Hematopoietic multipotent progenitor cell (in vitro differentiated cells): ENCODE measurements around the gene TMEM97. TPM values are rescaled to one million over a fixed set of nuclear protein-coding genes. Genes with fewer than 3 reads are reported as not detected.
"Not testable (repeated sequence)": the region's sequence is repeated elsewhere in the genome, so short reads cannot be mapped to it uniquely, and the experiment has no call there.

ENCODE experiments used
- DNase-seq, 3 donors: peaks; one replicate each; pipeline ENCODE4 v3.0.0-alpha.2; 2011 to 2015; ENCODE audit warnings: low read depth in 2 of 3, low spot score in 2 of 3
- total RNA-seq: library from RNA; depleted of rRNA; stranded (reverse); fragments of >200 nt; gene quantifications from one replicate; pipeline ENCODE4 v1.2.3, GENCODE V29; 2012

The TMEM97 gene
- total RNA-seq: 17.8 TPM

DNA sequence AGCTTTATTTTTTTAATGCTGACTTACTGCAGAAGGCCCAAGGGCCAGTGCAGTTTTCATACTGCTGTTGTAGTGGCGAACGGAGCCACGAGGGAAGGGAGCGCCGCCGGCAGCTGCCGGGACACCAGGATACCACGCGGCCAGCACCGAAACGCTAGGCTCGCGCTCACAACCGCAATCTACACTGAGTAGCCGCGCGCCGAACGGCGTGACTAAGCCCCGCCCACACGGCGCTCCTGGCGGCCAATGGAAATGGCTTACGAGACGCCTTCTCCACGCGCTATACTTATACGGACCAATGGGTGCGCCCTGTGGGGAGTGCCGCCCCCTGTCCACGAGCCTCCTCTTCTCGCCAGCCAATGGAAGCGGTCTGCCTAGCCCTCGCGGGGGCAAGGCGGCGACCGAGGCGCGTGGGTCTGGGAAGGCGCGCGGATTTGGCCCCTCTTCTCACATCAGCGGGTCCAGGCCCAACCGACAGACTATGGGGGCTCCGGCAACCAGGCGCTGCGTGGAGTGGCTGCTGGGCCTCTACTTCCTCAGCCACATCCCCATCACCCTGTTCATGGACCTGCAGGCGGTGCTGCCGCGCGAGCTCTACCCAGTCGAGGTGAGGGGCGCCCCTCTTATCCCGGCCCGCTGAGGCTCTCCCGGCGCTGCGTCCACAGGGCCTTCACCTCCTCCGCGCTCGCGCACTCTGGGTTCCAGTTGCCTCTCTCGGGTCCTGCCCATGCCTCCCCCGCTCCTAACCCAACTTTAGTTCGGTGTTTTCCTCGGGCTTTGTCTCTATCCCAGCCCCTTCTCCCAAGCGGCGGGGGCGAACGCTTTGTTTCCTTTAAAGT lies at the start of gene TMEM97:
Gene TMEM97 (plus strand): TSS at position 442 of the 839 bp plus-strand sequence. CDS start 40 bp downstream, at position 482.
- DNase-seq: peak; percentile 82 to 97 (median 95)

DNA sequence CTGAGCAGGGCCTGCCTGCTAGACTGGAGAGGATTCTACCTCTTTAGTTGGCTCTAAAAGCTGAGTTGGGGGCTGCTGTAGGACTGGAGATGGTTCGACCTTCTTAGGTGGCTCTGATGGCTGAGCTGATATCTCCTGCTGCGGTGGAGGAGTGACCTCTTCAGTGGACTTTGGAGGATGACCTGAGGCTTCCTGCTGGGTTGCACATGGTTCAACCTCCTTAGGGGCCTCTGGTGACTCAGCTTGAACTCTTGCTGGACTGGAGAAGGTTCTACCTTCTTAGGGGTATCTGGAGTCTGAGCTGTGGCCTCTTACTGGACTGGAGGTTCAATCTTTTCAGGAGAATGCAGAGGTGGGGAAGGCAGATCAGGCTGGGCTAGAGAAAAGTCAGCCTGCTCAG lies 48.9 kb upstream of the TMEM97 start:
- DNase-seq: no peak

DNA sequence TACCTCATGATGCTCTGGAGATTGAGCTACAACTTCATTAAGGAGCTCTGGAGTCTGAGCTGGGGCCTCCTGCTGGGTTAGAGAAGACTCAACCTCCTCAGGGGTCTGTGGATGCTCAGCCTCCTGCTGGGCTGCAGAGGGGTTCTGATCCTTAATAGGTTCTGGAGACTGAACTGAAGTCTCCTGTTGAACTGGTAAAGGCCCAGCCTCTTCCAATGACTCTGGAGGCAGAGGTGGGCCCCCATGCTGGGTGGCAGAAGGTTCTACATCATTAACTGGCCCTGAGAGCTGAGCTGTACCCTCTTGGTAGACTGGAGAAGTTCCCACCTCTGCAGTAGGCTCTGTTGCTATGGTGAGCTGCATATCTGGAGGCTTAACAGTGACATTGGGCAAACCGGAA lies 48.1 kb upstream of the TMEM97 start:
- DNase-seq: no peak

DNA sequence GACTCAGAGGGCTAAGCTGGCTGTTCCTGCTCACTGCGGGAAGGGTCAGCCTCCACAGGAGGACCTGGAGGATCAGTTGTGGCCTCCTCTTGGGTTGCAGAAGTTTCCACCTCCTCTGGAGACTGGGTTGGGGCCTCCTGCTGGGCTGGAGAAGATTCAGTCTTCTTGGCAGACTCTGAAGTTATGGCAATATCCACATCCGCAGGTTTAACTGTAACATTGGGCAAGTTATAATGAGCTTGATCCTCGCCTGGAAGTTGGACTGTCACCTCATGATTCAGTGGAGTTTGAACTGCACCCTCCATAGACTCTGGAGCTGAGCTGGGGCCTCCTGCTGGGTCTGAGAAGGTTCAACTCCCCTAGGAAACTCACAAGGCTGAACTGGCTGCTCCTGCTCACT lies 47.6 kb upstream of the TMEM97 start:
- DNase-seq: no peak

DNA sequence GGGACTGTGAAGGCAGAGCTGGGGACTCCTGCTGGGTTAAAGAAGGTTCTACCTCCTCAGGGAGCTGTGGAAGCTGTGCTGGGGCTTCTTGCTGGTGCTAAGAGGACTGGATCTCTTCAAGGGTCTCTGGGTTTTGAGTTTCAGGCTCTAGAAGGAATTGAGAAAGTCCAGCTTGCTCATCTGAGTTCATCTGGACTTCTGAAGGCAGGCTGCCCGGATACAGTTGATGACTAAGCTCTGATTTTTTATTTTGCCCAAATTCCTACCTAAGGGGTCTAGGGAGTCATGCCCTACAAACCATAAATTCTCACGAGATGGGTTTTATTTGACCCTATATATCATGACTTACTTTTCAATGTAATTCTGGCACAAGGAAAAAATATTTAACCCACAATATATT lies 46.8 kb upstream of the TMEM97 start:
- DNase-seq: no peak

DNA sequence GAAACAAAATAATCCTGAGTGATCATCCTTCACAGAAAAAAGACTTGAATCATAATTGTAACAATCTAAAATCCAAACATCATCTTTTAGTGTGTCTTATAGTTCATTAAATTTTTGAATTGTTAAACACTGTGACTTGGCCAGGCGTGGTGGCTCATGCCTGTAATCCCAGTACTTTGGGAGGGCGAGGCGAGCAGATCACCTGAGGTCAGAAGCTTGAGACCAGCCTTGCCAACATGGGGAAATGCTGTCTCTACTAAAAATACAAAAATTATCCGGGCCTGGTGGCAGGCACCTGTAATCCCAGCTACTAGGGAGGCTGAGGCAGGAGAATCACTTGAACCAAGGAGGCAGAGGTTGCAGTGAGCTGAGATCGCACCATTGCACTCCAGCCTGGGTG lies 45.7 kb upstream of the TMEM97 start:
- not testable (repeated sequence) for DNase-seq

DNA sequence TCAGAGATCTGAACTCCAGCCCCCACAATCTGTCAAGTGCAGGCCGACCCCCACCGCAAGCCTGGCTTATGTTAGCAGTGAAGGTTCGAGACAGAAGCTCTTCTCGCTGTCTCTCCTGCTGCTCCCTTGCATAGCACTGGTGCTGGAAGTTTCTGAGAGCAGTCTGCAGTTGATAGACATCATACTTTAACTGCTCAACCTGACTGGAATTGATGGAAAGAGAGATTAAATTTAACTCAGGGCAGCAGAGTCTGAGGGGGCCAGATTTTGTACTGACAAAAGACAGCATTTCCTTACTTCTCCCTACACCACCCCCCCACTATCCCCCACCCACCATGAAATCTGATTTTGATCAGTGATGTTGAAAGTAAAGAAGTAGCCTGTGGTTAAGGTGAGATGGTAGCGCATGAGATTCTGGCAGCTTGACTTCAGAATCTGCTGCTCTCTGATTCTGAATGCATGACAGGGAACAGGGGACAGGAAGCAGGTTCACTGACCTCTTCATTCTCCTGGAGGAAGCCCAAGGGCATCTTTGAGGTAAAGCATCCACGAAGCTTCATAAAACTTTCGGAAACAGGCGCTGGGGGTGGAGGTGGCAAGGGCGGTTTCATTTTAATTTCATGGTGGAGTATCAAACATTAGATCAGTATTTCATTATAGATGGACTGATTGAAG lies 44.3 kb upstream of the TMEM97 start:
- no peak for DNase-seq

DNA sequence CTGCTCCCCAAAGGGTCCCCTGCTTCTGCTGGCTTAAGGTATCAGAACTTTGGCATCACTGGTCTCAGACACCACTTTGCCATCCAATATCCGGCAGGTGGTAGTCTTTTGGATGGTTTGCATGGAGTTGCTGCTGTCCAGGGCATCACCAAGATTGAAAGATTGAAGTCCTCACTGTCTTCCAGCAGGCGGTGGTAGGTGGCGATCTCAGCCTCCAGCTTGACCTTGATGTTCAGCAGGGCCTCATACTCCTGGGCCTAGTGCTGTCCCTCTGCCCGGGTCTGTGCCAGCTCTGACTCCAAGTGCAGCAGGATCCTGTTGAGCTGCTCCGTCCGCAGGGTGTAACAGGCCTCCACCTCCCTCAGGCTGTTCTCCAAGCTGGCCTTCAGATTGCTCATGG lies 43.0 kb upstream of the TMEM97 start:
- no peak for DNase-seq

DNA sequence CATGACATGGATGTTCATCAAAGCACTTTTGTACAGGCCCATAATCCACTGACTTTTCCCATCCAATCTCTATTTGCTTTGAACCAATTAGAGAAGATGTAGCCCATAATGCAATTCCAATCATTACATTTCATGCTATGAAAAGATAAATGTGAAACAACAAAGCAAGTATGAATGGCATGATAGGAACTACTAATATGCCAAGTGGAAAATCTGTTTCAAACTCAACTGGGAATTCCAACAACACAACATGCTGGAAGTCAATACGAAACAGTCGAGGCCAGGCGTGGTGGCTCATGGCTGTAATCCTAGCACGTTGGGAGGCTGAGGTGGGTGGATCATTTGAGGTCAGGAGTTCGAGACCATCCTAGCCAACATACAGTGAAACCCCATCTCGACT lies 39.6 kb upstream of the TMEM97 start:
- DNase-seq: no peak

DNA sequence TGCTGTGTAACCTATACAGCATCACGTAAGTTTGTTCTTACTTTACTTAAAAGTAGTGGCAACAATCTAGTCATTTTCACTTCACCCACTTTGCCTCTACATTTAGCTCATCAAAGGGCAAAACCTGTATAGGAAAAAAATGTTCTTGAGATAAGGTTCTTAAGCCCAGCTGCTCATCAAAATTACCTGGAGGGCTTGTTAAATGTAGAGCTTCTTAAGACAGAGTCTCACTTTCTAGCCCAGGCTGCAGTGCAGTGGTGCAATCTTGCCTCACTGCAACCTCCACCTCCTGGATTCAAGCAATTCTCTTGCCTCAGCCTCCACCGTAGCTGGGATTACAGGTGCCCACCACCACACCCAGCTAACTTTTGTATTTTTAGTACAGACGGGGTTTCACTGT lies 38.2 kb upstream of the TMEM97 start:
- DNase-seq: no peak

DNA sequence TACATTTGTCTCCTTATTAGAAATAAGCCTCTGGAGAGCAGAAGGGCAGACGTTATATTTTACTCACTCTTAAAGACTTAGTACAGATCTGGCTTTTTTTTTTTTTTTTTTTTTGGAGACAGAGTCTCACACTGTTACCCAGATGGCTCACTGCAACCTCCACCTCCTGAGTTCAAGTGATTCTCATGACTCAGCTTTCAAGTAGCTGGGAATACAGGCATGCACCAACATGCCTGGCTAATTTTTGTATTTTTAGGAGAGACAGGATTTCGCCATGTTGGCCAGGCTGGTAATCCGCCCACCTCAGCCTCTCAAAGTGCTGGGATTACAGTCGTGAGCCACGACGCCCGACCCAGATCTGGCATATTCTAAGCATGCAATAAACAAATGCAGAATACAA lies 36.4 kb upstream of the TMEM97 start:
- no peak for DNase-seq

DNA sequence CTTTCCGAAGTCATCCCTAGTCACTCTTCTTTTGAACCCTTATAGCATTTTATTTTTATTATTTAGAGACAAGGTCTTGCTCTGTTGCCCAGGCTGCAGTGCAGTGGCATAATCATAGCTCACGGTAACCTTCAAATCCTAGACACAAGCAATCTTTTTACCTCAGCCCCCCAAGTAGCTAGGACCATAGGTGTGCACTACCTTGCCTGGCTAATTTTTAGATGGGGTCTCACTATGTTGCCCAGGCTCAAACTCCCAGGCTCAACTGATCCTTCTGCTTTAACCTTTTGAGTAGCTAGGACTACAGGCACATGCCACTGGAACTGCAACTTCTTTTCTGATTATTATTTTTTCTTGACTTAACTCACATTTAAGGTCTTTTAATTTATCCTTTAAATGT lies 33.0 kb upstream of the TMEM97 start:
- no peak for DNase-seq

DNA sequence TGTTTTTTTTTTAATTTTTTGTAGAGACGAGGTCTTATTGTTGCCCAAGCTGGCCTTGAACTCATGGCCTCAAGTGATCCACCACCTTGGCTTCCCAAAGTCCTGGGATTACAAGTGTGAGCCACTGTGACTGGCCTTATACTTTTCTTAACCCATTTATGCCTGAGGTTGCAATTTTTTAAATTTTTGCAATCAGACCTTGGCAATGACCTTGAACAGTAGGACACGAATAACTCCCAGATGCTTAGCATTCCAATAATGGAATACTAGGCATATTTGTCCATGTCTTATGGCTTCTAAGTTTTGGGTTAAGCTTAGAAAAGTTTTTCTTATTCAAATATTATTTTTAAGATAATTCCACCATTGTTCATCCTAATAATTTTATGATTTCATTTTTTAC lies 28.3 kb upstream of the TMEM97 start:
- DNase-seq: no peak

DNA sequence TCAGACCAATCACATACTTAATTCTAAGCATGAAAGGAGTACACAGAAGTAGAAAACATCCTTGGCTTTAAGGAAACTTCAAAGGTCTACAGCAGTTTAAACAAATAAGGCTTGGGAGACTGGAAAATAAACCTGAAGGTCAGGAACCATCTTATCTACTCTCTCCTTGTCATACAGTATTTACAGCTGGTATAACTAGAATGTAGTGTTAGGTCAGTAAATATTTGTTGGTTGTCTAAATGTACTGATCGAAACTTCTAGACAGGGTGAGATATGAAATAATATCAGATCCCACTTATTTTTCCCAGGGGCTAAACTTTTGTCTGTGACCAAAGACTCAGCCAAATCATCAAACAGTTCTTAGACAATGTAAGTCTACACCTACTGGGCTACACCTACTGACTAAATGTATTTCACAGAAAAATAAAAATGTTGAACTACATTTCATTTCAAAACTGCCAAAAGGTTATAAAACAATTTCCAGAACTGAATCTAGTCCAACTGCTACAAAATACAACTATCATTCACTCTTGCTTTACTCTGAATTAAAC lies 27.1 kb upstream of the TMEM97 start:
- no peak for DNase-seq

DNA sequence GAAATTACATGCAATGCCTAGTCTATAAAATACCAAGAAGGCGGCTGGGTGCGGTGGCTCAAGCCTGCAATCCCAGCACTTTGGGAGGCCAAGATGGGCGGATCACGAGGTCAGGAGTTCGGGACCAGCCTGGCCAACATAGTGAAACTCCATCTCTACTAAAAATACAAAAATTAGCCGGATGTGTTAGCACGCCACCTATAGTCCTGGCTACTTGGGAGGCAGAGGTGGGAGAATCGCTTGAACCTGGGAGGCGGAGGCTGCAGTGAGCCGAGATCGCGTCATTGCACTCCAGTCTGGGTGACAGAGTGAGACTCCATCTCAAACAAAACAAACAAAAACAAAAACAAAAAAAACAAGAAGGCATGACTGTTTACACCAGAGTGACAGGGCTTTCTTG lies 26.1 kb upstream of the TMEM97 start:
- not testable (repeated sequence) for DNase-seq

DNA sequence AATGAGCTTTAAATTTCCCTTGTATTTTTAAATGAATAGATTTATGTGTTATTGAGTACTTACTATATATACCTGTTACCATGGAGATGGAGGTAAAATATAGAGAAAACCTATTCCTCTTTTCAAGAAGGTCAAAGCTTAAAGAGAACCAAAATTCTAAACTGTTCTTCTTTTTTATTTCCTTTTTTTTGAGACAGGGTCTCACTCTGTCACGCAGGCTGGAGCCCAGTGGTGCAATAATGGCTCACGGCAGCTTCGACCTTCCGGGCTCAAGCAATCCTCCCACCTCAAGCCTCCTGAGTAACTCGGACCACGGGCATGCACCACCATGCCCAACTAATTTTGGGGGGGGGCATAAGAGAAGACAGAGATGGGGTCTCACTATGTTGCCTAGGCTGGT lies 25.0 kb upstream of the TMEM97 start:
- no peak for DNase-seq

DNA sequence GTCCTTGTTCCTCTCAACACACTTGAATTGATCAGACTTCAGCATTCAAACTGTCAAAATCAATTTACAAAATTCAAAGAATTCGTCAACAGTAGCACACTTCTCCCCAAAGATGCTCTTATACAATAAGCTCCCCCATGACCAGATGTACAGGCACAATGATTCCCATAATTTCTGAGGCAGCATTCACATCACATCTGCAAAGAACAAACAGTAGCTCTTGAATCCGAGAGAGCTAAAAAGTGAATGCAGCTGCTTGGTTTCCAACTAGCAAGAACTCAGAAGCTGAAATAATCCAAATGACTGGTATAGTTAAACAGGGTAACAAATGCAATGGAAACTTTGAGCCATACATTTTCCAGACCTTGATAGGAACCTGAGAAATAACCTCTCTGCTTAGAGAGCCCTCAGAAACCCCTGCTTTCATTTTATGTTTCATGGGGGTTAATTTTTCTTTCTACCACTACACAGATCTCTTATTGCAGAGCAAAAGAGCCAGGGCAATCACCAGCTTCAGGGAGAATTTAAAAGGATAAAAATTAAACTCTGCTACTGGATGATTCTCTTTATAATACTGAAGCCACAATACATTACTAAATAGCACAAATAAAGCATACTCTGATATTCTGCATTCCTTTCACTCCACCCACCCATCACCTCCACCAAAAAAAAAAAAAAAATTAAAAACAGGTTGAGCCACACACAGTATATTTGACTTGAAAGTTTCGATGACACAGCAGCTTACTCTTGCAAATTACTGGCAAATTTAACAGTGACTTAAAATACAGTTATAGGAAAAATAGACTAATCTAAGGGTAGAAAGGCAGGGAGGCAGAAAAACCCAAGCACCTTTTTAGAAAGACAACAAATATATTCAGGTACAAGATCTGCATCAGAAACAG lies 23.1 kb upstream of the TMEM97 start:
- no peak for DNase-seq

DNA sequence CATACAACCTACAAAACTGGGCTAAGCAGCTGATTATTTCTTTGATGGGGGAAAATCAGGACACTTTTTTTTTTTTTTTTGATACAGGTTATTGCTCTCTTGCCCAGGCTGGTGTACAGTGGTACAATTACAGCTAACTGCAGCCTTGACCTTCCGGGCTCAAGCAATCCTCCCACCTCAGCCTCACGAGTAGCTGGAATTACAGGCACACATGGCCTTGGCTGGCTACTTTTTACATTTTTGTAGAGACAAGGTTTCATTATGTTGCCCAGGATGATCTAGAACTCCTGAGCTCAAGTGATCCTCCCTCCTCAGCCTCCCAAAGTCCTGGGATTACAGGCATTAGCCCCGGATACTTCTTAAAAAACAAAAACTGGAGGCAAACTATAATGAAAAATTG lies 20.6 kb upstream of the TMEM97 start:
- DNase-seq: no peak

DNA sequence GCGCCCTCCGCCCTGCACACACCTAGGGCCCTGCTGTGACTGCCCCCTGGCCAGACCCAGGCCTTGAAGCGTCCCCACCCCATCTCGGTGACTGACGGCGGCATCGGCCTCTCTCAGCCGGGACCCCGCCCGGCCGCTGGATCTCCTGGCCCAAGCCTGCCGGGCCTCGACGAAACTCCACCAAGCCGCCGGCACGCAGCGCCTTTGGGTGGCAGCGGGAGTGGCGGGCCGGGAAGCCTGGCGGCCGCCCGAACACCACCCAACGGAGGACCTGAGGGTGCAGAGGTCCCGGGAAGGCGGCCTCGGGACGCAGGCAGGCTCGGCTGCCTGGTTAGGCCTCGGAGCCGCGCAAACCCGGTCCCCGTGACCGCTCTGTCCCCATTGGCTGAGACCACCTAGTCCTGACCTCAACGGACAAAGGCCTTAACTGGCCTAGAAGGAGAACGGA lies 12.0 kb upstream of the TMEM97 start:
- DNase-seq: no peak

DNA sequence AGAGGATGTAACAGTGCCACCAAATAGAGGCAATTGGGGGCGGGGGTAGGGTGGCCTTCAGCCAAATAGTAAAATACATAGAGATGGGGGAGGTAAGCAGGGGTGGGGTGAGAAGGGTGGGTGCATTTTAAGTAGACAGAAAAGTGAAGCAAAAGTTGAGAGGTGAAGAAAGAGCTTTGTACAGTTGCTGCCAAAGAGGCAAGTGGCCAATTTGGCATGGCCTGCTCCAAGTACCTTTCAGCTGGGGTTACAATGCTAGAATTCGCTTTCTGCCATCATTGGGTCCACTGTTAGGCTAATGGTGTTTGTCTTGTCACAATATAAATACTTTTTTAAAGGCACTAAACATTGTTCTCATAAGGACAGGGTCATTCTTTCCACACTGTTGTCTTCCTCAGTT lies 5.2 kb upstream of the TMEM97 start:
- DNase-seq: no peak
